ENCODE results near the gene INSR. TPM values are rescaled to one million over a fixed set of nuclear protein-coding genes. Genes with fewer than 3 reads are reported as not detected.
"Not testable (repeated sequence)": the region's sequence is repeated elsewhere in the genome, so short reads cannot be mapped to it uniquely, and the experiment has no call there.

Gene INSR
- polyA plus RNA-seq, 5 donors = 11.8 to 15.7 (median 13.8) TPM

- no peak for DNase-seq
Measured at GRCh38 chr19:7258041-7258839, 36.0 kb downstream of the INSR start.

DNA sequence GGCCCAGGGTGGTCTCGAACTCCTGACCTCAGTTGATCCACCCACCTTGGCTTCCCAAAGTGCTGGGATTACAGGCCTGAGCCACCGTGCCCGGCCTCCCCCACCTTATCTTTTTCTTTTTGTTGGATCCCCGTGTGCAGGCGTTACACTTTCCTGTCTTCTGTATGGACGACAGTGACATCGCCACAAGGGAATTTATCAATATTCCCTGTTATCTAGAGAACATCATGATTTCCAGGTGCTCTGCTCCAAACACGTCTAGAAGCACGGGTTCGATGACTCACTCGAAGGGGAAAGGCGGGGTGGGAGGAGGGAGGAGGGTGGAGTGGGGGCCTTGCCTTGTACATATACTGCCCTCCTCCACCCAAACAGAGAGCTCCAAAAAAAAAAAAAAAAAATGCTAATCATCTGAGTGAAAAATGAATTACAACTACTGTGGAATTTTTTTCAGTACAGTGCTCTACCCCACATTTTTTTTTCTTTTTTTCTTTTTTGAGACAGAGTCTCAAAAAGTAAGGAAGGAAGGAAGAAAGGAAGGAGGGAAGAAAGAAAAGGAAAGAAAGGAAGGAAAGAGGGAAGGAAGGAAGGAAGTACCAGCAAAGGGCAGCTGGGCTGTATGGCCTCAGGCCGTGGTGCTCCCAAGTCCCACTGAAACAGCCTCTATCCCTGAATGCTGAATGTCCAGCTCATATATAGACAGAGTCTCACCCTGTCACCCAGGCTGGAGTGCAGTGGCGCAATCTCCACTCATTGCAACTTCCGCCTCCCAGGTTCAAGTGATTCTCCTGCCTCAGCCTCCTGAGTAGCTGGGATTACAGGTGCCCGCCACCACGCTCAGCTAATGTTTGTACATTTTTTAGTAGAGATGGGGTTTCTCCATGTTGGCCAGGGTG, 36.8 kb downstream of the INSR start:
- no peak for DNase-seq

- no peak for DNase-seq
Measured at GRCh38 chr19:7255631-7256030, 38.6 kb downstream of the INSR start.

GRCh38 chr19:7255119-7255518, 39.1 kb downstream of the INSR start:
- DNase-seq = no peak

DNA sequence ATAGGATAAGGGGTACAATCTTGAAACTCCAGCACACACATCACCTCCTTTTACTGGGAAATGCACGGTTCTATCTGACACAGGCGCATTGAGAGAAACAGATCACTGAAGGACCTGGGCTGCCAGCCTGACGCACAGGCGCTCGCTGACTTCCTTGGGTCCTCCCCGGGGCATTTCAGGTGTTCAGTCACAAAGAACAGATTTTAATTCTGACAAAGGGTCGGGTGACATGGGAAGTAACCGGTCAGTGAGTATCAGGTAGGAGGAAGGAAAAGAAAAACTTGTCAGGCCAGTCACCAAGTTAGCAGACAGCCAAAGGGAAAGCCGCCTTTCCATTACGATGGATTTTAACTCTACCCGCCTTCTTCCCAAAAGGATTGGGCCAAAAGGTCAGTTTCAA, 39.6 kb downstream of the INSR start:
- no peak for DNase-seq

DNA sequence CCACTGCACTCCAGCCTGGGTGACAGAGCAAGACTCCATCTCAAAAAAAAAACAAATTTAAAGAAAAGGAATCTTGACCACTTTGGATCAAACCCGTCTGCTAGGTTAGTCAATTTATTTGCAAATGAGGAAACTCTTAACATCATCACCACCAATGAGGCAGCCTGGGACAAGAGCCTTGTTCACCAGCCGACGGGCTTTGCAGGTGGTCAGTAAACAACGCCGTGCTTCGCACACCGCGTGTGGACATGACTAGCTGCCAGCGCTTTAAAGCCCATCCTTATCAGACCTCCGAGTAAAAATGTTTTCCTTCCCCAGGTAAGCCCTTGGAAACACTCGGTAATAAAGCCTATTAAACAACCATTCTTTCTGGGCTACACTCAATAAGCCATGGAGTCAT, 41.9 kb downstream of the INSR start:
- no peak for DNase-seq

DNA sequence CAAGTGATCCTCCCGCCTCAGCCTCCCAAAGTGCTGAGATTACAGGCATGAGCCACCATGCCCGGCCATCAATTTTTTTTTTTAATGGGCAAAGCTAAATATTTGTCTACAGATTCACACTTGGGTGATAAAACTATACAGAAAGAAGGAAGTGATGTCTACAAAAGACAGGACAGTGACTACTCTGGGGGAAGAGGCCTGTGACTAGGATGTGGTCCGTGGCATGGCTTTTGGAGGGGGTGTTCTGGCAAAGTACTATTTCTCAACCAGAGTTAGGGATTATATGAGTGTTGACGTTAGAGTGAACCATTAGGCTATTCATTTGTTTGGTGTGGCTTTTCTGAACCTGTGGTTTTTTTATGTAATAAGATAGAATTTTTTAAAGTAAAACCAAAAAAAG, 42.7 kb downstream of the INSR start:
- no peak for DNase-seq

DNA sequence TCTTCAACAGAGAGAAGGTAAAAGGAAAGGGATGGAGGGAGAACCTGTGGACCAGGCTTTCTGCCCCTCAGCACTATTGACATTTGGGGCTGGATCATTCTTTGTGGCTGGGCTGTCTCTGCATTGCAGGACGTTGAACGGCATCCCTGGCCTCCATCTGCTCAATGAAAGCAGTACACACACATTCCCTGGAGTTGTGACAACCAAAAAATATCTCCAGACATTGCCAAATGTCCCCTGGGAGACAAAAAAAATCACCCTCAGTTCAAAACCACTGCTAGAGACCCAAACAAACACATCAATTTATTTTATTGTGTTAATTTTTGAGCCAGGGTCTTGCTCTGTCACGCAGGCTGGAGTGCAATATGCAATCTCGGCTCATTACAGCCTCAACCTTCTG, 43.3 kb downstream of the INSR start:
- no peak for DNase-seq

DNA sequence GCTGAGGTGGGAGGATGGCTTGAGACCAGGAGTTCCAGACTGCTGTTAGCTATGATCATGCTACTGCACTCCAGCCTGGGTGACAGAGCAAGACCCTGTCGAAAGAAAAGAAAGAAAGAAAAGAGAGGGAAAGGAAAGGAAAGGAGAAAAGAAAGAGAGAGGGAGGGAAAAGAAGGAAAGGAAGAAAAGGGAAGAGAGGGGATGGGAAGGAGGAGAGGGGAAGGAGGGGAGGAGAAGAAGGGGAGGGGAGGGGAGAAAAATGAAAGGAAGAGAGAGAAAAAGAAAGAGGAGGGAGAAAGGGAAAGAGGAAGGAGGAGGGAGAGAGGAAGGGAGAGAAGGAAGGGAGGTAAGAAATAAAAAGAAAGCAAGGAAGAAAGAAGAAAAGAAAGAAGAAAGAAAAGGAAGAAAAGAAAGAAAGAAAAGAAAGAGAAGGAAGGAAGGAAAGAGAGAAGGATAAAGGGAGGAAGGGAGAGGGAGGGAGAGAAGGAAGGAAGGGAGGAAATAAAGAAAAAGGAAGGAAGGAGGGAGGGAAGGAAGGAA, 44.1 kb downstream of the INSR start:
- no peak for DNase-seq

DNA sequence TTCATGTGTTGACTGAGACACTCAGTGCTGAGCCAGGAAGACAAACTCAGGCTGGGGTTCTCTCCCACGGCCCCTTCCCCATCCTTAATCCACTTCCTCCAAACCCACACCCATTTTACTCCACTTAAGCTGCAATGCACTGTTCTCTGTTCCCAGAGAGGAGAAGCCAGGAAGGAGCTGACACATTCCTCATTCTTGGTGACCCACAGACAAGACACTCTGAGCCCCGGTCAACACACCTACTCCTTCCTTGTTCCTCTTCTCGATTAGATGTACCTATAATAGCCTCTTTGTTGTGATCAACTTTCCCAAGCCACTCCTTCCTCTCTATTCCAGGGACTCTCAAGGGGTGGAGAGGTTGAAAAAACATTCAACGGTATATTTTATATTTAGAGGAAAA, 47.1 kb downstream of the INSR start:
- DNase-seq = no peak

DNA sequence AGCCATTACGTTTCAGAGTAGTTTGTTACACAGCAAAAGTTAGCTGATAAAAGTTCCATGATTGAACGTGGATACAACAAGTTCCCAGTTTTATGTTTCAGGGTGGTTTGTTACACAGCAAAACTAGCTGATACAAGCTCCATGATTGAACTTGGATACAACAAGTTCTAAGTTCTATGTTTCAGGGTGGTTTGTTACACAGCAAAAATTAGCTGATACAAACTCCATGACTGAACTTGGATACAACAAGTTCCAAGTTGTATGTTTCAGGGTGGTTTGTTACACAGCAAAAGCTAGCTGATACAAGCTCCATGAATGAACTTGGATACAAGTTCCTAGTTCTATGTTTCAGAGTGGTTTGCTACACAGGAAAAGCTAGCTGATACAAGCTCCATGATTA, 47.6 kb downstream of the INSR start:
- DNase-seq = no peak

GRCh38 chr19:7242601-7243258, 51.5 kb downstream of the INSR start:
- no peak for DNase-seq

DNA sequence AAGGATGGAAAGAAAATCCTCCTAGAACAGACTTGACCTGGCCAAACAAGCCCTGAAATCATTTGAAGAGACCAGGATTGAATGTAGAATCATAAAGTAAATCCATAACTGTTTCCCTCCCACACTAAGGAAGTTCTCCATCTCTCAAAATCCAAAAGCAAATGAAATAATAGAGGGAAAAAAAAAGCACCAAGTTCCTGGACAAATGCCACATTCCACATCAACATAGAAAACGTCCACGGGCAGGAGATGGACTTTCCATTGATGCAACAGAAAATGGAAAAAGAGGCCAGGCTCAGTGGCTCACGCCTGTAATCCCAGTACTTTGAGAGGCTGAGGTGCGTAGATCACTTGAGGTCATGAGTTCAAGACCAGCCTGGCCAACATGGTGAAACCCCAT, 56.2 kb downstream of the INSR start:
- no peak for DNase-seq

GRCh38 chr19:7236153-7236552, 58.1 kb downstream of the INSR start:
- no peak for DNase-seq

GRCh38 chr19:7230826-7231225, 63.4 kb downstream of the INSR start:
- no peak for DNase-seq

GRCh38 chr19:7229735-7230134, 64.5 kb downstream of the INSR start:
- DNase-seq = no peak

GRCh38 chr19:7228935-7229541, 65.2 kb downstream of the INSR start:
- no peak for DNase-seq

GRCh38 chr19:7227735-7228134, 66.5 kb downstream of the INSR start:
- no peak for DNase-seq

- not testable (repeated sequence) for DNase-seq
Measured at GRCh38 chr19:7227149-7227548, 67.1 kb downstream of the INSR start.

GRCh38 chr19:7226739-7227138, 67.5 kb downstream of the INSR start:
- DNase-seq = peak in 1 of 2 donors; percentile 46

- DNase-seq = no peak
Measured at GRCh38 chr19:7225741-7226140, 68.5 kb downstream of the INSR start.

GRCh38 chr19:7224995-7225394, 69.2 kb downstream of the INSR start:
- no peak for DNase-seq

All from right lung (tissue), 5 donors.